HG02852 (cell line): ENCODE data around the gene ZNF385C.

Experiments used
- ATAC-seq: cut with Tn5 transposase; IDR thresholded peaks from one replicate; pipeline ENCODE4 v1.9.1; 2021; ENCODE audit warnings: mild to moderate bottlenecking, moderate library complexity; ENCODE audit not compliant: unreplicated experiment

The ZNF385C gene

DNA sequence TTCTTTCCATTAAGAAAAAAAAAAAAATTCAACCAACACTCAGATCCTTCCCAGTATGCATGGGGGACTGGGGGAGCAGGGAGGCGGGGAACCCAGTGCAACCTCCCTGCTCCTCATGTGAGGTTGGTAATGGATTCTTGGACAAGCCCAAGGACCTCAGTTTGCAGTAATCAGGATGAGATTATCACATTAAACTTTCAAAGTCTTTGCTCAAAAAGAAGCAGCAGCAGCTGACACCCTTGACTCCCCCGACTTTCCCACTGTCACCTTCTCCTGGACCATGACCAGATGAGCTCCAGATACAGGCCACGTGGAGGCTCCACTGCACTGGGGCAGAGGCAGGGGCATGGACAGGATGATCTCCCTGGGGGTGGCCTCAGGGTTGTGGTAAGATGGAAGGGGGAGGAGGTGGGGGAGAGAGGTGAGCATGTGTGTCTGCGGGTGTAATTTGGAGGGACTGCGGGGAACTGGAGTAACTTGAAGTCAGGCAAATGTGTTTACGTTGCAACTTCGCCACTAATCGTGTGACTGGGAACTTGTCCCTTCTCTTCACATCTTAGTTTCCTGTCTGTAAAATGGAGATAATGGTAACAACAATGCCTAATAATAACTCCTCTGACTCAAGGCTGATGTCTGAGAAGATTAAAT, 19.8 kb downstream of the ZNF385C start:
- no peak for ATAC-seq

DNA sequence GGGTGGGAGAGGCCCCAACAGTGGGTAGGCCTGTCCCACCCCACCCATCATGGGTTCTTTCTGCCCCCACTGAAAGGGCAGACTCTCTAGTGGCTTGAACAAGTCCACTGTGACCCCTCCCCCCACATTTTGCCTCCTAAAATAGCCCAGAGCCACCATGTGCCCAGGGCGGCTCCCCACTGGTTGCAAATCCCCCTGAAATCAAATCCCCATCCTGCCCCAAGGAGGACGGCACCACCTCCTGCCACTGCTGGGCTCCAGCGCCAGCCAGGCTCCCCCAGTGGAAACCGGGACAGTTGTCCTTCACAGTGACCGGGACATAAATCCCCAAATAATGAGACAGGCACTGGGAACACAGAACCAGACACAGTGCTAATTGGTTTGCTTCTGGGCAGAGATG, 20.5 kb downstream of the ZNF385C start:
- ATAC-seq = no peak

DNA sequence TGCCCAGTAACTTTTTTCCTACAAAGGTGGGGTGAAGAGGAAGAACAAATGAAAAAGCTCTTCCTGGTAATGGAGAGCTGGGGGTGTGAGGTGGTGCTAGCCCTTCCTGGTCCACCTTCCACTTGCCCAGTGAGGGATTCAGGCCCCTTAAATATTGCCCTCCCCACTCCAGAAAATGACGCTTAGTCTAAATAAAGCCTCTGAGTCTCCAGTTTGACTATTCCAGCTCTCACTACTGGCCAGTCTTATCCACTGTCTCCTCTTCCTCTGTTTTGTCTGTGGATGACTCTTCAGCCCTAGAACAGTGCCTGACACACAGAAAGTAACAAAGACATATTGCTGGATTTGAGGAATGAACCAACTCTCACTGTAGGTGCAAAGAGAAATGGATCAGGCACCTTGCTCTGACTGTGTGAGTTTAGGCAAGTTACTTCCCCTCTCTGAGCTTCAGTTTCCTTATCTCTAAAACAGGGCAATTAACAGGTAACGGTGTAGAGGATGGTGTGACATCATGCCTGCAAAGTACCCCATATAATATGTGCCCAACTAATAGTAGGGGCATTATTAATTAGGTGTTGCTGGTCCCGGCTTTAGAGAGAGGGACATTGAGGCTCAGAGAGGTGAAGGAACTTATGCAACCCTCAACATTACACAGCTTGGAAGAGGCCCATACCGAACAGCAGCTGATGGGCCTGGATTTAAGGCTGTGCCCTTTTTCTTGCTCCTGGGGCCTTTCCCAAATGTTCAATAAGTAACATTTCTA, 21.3 kb downstream of the ZNF385C start:
- no peak for ATAC-seq

DNA sequence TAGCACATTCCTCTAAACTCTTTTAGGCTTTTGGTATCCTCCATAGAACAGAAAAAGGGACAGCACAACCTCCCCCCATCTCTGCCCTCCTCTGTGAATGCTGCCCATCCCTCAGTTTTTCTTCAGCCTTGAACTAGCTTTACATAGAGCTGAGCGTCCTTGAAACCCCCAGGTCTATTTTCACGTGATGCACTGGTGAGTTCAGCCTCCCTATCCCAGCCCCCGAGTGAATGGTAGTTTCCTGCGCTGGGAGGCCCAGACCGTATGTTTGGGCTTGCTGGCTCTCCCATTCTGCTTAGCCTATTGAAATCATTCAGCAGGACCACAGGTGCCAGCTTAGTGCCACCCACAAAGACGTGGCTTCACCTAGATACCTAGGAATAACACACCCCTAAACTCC, 22.5 kb downstream of the ZNF385C start:
- ATAC-seq = no peak

DNA sequence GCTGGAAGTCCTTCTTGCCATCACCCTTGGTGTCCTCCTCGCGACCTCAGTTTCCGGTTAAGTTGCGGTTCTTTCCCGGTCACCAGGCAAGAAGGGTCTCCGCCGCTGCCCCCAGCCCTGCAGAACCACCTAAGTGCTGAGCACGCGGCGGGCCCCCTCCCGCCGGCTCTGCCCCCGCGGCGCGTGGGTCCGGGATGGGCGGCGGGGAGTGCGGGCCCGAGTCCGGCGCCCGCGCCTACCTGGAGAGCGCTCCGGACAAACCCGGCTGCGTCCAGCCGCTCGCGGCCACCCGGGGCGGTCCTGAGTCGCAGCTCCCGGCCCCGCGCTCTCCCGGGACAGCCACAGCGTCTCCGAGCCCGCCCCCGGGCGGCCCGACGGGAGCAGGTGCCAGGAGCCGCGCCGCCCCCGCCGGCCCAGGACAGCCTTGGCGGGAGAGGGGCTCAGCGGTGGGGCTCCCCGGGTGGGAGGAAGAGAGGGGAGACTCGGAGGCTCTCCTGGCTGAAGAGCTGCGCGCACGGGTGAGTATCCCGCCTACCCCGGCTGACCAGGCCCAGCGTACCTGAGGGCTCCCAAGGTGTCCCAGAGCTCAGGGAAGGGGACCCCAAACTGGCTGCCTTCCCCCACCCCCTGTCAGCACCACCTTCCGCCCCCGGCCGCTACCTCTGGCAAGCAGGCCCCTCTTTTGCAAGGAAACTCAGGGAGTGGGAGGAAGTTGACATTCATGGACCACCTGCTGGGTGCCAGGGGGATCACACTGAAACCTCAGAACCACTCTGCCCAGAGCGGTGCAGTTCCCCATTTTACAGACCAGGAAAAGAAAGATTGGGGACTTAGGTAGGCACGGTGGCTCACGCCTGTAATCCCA, 25.7 kb downstream of the ZNF385C start:
- ATAC-seq = no peak

DNA sequence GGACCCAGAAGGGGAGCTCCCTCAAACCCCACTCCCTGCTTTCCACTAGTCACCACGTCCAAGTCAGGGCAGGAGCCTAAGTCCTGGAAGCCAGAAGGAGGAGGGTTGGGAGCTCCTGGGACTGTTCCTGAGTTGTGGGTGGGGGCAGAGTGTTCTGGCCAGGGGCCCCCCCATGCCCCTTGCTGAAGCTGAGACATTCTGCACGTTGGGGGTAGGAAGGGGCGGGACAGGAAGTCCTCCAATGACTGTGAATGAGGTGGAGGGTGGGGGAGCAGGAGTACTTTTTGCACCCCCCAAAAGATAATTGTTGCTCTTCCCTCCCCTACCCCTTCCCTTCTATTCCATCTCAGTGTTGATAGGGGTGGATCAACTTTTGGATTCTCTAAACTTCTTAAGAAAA, 26.5 kb downstream of the ZNF385C start:
- no peak for ATAC-seq

DNA sequence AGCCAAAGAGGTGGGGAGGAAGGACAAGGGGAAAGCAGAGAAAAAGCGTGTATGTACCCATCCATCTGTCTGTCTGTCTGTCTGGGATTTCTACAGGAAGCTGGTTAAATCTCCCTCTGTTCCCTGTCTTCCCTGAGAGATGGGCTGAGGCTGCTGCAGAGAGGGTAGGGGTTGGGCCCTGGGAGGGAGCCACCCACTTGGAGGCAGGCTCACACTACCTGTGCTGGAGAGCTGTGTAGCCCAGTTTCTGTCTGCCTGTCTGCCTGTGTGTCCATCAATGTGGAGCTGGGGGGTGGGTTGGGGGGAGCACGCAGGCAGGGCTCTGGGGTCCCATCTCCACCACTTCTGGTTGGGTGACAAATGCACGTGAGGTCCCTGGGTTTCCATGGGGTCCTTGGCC, 29.3 kb downstream of the ZNF385C start:
- ATAC-seq = no peak

DNA sequence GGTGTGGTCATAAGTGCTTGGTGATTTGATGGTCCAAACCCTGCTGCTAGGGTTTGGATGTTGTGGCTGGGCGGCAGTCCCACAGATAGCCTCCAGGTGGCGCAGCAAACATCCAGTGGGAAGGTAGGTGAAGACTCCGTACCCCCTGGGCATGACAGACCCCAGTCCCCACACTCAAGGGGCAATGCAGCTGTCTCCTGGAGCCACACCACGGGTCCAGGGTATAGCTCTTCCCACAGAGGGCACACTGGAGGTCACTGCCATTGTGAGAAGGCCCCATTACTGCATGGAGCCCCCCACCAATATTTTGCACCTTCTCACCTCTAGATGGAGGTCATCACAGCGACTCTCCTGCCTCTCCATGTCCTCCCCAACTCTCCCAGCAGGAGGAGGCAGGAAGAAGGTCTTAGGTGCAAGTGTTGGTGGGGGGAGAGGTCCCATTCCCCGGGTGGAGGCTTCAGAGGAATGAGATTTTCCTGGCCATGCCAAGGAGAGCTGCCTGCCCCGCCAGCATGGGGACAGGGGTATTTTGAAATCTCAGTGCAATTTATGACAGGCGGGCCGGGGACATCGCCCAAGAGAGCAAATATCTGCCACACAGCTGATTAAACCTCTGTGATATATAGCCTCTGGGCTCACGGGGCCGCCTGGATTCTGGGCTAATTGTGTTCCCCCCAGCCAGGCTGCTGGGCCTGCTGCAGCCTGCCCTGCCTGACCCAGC, 30.7 kb downstream of the ZNF385C start:
- ATAC-seq = no peak

DNA sequence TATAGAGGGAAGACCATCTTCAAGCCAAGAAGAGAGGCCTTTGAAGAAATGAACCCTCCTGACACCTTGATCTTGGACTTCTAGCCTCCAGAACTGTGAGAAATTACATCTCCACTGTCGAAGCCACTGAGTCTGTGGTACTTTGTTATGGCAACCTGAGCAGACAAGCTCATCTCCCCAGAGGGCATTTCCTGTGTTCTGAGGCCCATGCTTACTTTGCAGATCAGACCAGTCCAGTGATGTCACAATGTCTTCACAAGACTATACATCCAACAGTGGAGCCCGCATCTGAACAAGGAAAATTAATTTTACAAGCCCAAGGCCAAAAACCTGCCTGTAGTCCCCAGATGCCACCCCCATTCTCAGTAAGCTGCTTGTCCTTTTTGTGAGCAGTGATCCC, 33.1 kb downstream of the ZNF385C start:
- no peak for ATAC-seq

DNA sequence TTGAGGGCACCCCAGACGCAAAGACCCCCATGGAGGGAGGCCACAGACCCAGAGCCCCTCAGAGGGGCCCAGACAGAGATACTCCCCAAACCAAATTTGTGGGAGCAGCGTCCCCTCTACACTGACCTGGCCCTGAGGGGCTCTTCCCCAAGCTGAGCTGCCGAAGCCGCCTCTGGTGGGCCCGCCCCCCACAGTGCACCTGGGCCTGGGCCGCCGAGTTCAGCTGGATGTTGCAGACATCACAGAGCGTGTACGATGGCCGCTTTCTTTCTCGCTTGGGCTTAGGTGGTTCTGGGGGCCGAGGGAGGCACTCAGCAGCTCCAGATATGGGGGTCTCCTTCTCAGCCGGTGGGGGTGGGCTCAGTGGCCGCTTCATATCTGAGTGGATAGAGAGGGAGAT, 35.6 kb downstream of the ZNF385C start:
- ATAC-seq = no peak

DNA sequence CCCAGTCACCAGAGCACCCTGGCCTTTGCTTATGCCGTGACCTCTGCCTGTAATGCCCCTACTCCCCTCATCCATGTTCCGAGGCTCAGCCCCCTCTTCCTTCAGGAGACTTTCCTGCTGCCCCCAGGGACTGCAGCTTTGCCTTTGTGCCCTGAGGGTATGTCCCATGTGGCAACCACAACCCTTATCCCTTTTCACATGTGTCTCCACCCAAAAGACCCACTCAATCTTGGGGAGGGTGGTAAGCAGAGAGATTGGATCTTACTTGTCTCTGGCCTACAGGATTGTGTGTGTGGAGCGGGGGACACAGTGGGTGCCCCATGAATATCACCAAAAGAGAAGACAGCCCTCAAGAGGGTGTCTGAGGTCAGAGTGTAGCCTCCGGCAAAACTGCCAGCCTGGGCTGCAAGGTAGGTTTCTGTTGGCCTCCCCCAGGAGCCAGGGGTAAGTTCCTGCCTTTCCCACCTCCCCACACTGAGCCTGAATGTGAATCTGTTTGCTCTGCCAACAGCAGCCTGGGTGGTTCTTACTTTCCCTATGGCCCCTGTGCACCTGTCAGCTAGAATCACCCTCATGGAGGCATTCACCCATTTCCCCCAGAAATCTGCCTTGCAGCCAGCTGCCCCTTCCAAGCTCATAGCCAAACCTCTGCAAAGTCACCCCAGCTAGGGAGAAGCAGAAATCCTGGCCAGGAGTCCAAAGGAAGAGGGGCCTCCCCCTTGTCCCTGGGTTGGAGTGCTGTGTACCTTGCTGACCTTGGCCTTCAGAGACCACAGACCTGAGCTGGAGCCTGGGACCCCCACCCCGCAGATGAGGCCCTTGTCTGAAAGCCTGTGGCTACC, 36.4 kb downstream of the ZNF385C start:
- ATAC-seq = no peak

DNA sequence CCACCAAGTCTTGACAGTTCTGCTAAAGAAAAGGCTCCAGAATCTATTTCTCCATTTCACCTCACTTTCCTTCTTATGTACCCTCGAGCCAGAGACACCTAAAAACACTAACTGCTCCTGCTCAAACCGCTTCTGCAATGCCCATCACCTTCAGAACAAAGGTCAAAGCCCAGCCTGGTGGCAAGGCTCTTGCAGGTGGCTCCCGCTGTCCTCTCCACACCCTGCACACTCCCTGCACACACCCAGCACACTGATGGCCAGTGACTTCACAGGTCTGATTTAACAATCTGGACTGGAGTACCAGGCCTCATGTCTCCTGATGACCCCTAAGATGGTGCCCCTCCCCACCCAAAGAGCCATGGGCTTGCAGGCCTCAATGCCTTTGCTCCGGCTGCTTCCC, 38.0 kb downstream of the ZNF385C start:
- no peak for ATAC-seq

DNA sequence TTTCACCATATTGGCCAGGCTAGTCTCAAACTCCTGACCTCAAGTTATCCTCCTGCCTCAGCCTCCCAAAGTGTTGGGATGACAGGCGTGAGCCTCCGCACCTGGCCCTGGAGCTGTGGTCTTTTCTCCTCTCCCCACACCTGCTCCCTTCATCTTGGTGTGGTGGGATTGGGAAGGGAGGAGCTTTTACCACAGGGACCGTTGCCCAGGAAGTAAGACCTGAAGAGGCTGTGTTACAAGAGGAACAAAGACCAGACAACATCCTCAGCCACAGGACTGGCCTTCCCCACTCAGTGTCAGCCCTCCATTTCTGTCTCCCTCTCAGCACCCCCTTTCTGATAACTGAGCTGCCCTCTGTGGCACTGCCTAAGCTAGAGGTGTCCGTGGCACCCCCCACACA, 38.5 kb downstream of the ZNF385C start:
- no peak for ATAC-seq

DNA sequence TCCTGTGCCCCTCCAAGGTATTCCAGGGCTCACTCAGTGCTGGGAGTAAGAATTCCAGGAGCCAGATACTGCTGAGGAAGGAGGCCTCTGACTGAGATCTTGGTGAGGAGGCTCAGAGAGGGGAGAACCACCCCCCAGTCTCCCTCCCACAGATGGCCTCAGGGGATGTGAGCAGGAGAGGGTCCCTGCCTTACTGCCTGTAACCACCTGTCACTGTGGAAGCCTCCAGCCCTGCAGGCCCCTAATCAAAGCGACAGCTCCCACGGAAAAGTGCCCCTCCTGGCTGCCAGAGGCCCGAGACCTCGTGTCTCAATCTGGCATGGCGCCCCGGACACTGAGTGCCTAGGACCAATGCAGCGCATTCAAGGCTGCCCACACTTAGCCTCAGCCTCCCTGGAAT, 40.2 kb downstream of the ZNF385C start:
- ATAC-seq = no peak

DNA sequence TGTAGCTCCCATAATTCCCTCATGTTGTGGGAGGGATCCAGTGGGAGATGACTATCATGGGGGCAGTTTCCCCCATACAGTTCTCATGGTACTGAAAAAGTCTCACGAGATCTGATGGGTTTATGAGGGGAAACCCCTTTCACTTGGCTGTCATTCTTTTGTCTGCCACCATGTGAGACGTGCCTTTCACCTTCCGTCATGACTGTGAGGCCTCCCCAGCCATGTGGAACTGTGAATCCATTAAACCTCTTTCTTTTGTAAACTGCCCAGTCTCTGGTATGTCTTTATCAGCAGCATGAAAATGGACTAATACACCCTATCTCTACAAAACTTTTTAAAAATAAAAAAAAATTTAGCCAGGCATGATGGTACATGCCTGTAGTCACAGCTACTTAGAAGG, 41.6 kb downstream of the ZNF385C start:
- ATAC-seq = no peak

DNA sequence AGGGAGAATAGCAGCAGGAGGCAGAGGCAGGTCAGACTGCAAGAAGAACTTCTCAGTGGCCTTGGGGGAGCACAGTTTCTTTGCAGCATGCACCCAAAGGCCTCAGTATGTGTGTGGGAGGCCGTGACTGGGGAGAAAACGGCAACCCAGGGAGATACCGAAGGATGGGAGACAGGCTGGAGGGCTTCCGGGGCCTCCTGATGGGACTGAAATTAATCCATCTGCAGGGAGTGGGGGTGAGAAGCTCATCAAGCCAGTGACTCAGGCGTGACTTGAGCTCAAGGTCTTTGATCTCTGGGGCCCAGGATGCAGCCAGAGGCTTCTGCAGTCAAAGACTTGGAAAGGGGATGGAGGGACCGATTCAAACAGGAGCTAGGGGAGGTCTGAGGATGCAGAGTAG, 42.8 kb downstream of the ZNF385C start:
- no peak for ATAC-seq

DNA sequence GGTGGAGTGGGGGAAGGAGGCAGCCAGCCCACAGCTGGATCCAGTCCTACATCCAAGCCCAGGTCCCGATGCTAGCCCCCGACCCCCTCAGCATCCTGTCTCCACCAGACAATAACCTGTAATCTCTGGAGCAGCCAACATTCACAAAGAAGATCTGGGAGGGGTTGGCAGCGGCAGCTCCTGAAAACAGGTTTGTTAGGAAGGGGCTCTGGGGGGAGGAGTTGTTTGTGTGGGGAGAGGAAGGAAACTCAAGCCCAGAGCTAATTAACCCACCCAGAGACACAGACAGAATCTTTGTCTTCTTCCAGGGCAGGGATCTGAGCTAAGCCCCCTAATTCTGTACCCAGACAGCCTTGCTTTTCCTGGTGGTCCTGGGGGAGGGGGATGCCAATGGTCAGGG, 43.2 kb downstream of the ZNF385C start:
- ATAC-seq = no peak

DNA sequence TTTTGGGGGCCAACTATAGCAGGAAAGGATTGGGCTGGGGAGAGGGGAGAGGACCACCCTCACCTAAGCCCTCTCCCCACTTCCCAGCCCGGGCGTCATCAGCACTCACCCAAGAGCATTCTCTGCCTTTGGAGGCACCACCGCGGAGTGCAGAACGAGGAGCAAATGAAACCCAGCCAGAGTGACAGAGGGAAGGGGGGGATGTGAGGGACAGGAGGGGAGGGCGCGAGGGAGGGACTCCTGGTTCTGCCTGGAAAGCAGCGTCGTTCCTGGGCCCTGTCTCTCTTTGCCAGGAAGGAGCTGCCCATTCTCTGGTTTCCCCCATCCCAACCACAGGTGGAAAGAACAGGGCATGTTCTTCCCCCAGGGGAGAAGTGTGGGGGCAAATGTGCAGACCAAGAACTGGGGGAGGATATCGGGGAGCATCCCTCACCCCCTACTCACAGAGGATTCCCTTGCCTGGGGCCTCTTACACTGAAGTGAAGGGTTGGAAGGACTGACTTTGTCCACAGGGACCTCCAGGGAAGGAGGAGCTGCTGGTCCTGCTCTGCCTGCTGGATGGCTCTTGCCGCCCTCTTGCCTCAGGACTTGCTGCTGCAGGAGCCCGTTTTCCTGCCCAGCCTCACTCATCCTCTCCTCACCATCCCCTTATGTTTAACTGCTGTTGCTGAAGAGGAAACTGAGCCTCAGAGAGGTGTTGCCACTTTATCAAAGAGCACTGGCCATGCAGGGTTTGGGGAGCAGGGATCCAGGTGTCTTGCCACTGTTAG, 44.4 kb downstream of the ZNF385C start:
- ATAC-seq = no peak

DNA sequence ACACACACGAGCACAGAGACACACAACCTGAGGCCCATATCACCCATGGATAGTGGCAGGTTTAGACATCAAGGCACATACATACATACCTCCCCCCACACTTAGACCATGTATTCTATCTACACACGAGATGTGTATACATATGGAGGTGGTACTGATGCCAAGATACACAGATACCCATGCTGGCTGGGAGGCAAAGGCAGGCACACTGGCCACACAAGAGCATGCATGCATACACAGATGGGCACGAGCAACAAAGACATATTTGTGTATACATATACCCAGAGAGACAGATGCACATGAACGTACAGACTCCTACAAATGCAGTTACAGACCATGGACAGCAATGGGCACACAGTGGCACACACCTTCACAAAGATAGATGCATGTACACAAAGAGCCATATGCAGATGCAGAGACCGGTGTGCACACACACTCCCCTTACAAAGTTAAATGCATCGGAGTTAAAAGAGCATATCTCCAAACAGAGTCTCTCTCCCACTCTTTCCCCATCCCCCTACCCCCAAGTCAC, 45.9 kb downstream of the ZNF385C start:
- no peak for ATAC-seq
